ENCODE data around the gene DCAF12. TPM values are rescaled to one million over a fixed set of nuclear protein-coding genes. Genes with fewer than 3 reads are reported as not detected.

The DCAF12 gene
- total and polyA plus RNA-seq, 12 donors: 15.1 to 88.3 (median 58.5) TPM

GRCh38 chr9:34124926-34125325 is 1.6 kb downstream of the DCAF12 start:
- intact Hi-C loops (cut with DNase I): loop anchor here in 1 of 2 donors (10.0 kb wide), 2 partner anchors 50 to 130 kb away; partner anchors contain the start of gene UBAP1
- peak overlapping the region in 3 of 5 donors; percentile 88 to 96 (median 92) for H3K27ac ChIP-seq
- H3K4me1 ChIP-seq (replicated peaks in 1 of 2): peaks cover 49 to 60% of the 10 kb centered on the region in 2 donors

GRCh38 chr9:34124099-34124498 is 2.4 kb downstream of the DCAF12 start:
- no peaks in the 10 kb centered on the region for H3K9me3 ChIP-seq (replicated peaks in 1 of 3)
- peak in 1 of 7 donors; percentile 17 for DNase-seq
- TF ChIP-seq CTCF (IDR thresholded peaks at IDR 0.05) (no peak), POLR2A (IDR thresholded peaks at IDR 0.05) (no peak)
- H3K4me3 ChIP-seq: peak overlapping the region in 1 of 4 donors; percentile 80
- H3K27ac ChIP-seq: peak overlapping the region in 2 of 5 donors; percentile 26 to 53
- H3K36me3 ChIP-seq (replicated peaks in 1 of 2): peaks cover 0 to 23% of the 10 kb centered on the region in 2 donors
- no peaks in the 10 kb centered on the region for H3K27me3 ChIP-seq
- intact Hi-C loops (cut with DNase I): loop anchor here in 1 of 2 donors (10.0 kb wide), 2 partner anchors 51 to 131 kb away; partner anchors contain the start of gene UBAP1
- WGBS, 4 donors: 32 to 41% (median 35%) methylated on average over 4 of the region's 4 CpGs
- peaks cover 49 to 60% of the 10 kb centered on the region in 2 donors for H3K4me1 ChIP-seq (replicated peaks in 1 of 2)

More at GRCh38 chr9:34124926-34125325, 1.6 kb downstream of the DCAF12 start:
- 20 to 32% (median 26%) methylated on average over 6 of the region's 6 CpGs for WGBS, 4 donors
- DNase-seq: no peak
- Histone ChIP-seq H3K27me3 (no peaks in the 10 kb centered on the region), H3K9me3 (replicated peaks in 1 of 3) (no peaks in the 10 kb centered on the region), H3K36me3 (replicated peaks in 1 of 2) (peaks cover 0 to 19% of the 10 kb centered on the region in 2 donors), H3K4me3 (peak overlapping the region in 2 of 4 donors; percentile 72 to 80)
- TF ChIP-seq POLR2A (IDR thresholded peaks at IDR 0.05) (peak in 1 of 2 donors; percentile 26), CTCF (IDR thresholded peaks at IDR 0.05) (no peak)

- DNase-seq: peak in 4 of 7 donors; percentile 46 to 69 (median 58)
- no peaks in the 10 kb centered on the region for H3K9me3 ChIP-seq (replicated peaks in 1 of 3)
- peak overlapping the region in 2 of 5 donors; percentile 26 to 53 for H3K27ac ChIP-seq
- H3K4me3 ChIP-seq: peak overlapping the region in 1 of 4 donors; percentile 80
- WGBS, 4 donors: 43 to 61% (median 55%) methylated on average over 6 of the region's 6 CpGs
- H3K36me3 ChIP-seq (replicated peaks in 1 of 2): peaks cover 0 to 27% of the 10 kb centered on the region in 2 donors
- peaks cover 49 to 60% of the 10 kb centered on the region in 2 donors for H3K4me1 ChIP-seq (replicated peaks in 1 of 2)
- intact Hi-C loops (cut with DNase I): loop anchor here in 1 of 2 donors (10.0 kb wide), 2 partner anchors 51 to 131 kb away; partner anchors contain the start of gene UBAP1
- no peaks in the 10 kb centered on the region for H3K27me3 ChIP-seq
- no peak for TF ChIP-seq POLR2A (IDR thresholded peaks at IDR 0.05)
- TF ChIP-seq CTCF (IDR thresholded peaks at IDR 0.05): no peak
Observed at GRCh38 chr9:34123682-34124081, 2.8 kb downstream of the DCAF12 start.

GRCh38 chr9:34121996-34122395 is 4.5 kb downstream of the DCAF12 start:
- no peak for DNase-seq
- TF ChIP-seq CTCF (IDR thresholded peaks at IDR 0.05) (no peak), POLR2A (IDR thresholded peaks at IDR 0.05) (no peak)
- Histone ChIP-seq H3K27ac (peak overlapping the region in 1 of 5 donors; percentile 46), H3K4me3 (no peak overlapping the region), H3K4me1 (replicated peaks in 1 of 2) (peaks cover 45 to 55% of the 10 kb centered on the region in 2 donors), H3K9me3 (replicated peaks in 1 of 3) (no peaks in the 10 kb centered on the region), H3K36me3 (replicated peaks in 1 of 2) (peaks cover 0 to 44% of the 10 kb centered on the region in 2 donors), H3K27me3 (no peaks in the 10 kb centered on the region)
- WGBS, 4 donors: 33 to 41% (median 40%) methylated on average over 3 of the region's 3 CpGs
- intact Hi-C loops (cut with DNase I): loop anchor here in 1 of 2 donors (10.0 kb wide), 2 partner anchors 53 to 133 kb away; partner anchors contain the start of gene UBAP1

Measured in adrenal gland (tissue), 12 donors.